Mucosa of stomach (tissue), 1 donor: ENCODE measurements around the gene PLPP2.

Experiments used
- H3K27me3 ChIP-seq: one replicate; pipeline ENCODE4 v1.7.0; 2013; ENCODE audit warnings: mild to moderate bottlenecking, low read length; ENCODE audit not compliant: control insufficient read depth, insufficient read depth
- H3K36me3 ChIP-seq: one replicate; pipeline ENCODE4 v1.7.0; 2013; ENCODE audit warnings: low read length; ENCODE audit not compliant: control insufficient read depth, insufficient read depth
- H3K4me1 ChIP-seq: one replicate; pipeline ENCODE4 v1.7.0; 2013; ENCODE audit warnings: mild to moderate bottlenecking, low read length; ENCODE audit not compliant: control insufficient read depth, insufficient read depth
- H3K4me3 ChIP-seq: one replicate; pipeline ENCODE4 v1.7.0; 2013; ENCODE audit warnings: low read length
- H3K9ac ChIP-seq: one replicate; pipeline ENCODE4 v1.7.0; 2013; ENCODE audit warnings: mild to moderate bottlenecking, low read length, moderate library complexity
- H3K9me3 ChIP-seq: one replicate; pipeline ENCODE4 v1.7.0; 2013; ENCODE audit warnings: mild to moderate bottlenecking, low read length, moderate library complexity; ENCODE audit not compliant: control insufficient read depth
- donor health status: Pancreatic carcinoma.

Gene PLPP2

DNA sequence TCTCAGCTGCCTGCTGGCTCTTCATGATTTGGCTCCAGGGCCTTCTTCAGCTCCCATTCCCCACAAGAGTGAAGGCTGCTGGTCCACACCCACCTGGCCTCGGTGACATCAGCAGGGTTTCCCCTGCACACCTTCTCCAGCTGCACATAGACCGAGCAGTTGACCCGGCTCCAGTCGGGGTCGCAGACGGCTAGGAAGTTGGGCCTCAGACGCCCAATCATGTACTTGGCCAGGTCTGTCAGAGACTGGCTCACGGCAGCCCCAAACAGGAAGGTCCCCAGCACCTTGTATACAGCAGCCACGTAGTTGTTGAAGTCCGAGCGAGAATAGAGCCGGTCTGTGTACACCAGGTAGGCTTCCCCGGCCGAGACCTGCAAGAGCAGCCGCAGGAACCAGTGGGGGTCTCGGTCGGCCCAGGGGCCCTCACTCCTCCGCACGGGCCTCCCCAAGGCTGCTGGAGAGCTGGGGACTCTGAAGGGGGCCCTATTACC, 3.8 kb downstream of the PLPP2 start:
- Histone ChIP-seq H3K36me3 (no peaks in the 10 kb centered on the region), H3K4me1 (peaks cover 19% of the 10 kb centered on the region), H3K9me3 (no peaks in the 10 kb centered on the region), H3K9ac (no peak overlapping the region), H3K4me3 (no peak overlapping the region), H3K27me3 (peaks cover 6% of the 10 kb centered on the region)

DNA sequence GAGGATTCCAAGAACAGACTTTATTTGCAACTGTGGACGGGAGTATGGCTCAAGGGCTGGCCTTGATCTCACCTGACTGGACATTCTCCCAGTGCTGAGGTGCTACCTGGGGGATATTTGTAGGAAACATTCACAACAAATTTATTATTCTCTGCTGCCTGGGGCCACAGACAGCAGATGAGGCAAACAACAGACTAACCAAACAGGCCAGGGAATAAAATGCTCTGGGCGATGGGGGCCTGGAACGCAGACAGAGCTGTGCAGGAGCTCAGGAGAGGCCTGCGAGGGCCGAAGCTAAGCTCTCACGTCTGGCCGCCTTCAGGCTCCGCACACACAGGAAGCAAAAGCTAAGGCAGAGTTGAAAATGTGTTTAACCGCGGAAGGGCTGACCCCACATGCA, 7.8 kb downstream of the PLPP2 start:
- peaks cover 3% of the 10 kb centered on the region for H3K4me1 ChIP-seq

GRCh38 chr19:282501-282900, 8.7 kb downstream of the PLPP2 start:
- H3K4me3 ChIP-seq = no peak overlapping the region
- no peak overlapping the region for H3K9ac ChIP-seq
- H3K36me3 ChIP-seq = no peaks in the 10 kb centered on the region
- H3K4me1 ChIP-seq = no peaks in the 10 kb centered on the region
- no peaks in the 10 kb centered on the region for H3K9me3 ChIP-seq
- H3K27me3 ChIP-seq = no peaks in the 10 kb centered on the region

More for the DNA sequence above, 7.8 kb downstream of the PLPP2 start:
- H3K4me3 ChIP-seq = no peak overlapping the region
- no peak overlapping the region for H3K9ac ChIP-seq
- no peaks in the 10 kb centered on the region for H3K36me3 ChIP-seq
- H3K9me3 ChIP-seq = no peaks in the 10 kb centered on the region
- H3K27me3 ChIP-seq = no peaks in the 10 kb centered on the region

DNA sequence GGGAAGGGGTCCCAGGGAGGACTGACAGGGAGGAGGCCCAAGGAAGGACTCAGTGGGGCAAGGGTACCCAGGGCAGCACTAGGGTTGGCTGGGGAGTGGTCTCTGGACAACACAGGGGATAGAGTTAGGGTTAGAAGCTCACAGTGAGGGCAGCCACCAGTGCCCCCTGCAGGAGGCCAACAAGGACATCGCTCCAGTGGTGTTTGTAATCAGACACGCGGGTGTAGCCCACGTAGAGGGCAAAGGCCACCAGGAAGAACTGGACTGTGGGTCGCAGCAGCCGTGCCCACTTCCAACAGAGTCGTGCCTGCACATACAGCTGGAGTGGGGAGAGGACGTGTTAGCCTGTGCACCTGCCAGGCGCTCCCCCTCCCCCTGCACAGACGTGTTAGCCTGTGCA, 9.2 kb downstream of the PLPP2 start:
- H3K4me1 ChIP-seq = no peaks in the 10 kb centered on the region
- H3K9me3 ChIP-seq = no peaks in the 10 kb centered on the region
- H3K27me3 ChIP-seq = no peaks in the 10 kb centered on the region
- no peak overlapping the region for H3K4me3 ChIP-seq
- H3K9ac ChIP-seq = no peak overlapping the region
- H3K36me3 ChIP-seq = no peaks in the 10 kb centered on the region

GRCh38 chr19:281156-281853, 9.9 kb downstream of the PLPP2 start:
- Histone ChIP-seq H3K27me3 (no peaks in the 10 kb centered on the region), H3K36me3 (no peaks in the 10 kb centered on the region), H3K9me3 (no peaks in the 10 kb centered on the region), H3K4me3 (no peak overlapping the region), H3K4me1 (no peaks in the 10 kb centered on the region), H3K9ac (no peak overlapping the region)

GRCh38 chr19:280541-281009, 10.6 kb downstream of the PLPP2 start:
- Histone ChIP-seq H3K36me3 (no peaks in the 10 kb centered on the region), H3K9ac (no peak overlapping the region), H3K4me1 (no peaks in the 10 kb centered on the region), H3K9me3 (no peaks in the 10 kb centered on the region), H3K4me3 (no peak overlapping the region), H3K27me3 (no peaks in the 10 kb centered on the region)

DNA sequence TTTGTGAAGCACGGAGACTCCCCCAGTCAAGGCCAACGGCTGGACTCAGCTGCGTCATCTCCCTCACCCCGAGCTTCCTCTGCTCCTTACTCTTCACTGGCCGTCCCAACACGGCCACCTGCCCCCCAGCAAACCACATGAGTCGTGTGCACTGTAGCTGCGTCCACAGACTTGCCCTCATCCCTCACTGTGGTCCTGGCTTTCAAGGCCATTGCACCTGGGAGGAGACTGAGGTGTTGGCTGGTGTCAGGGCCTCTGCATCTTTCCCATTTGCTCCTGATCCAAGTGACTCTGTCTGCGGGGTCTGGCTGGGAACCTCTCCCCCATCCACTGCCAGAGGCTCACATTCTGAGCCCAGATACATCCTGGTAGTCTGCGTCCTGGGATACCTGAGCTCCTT, 11.5 kb downstream of the PLPP2 start:
- H3K4me3 ChIP-seq = no peak overlapping the region
- no peaks in the 10 kb centered on the region for H3K27me3 ChIP-seq
- no peaks in the 10 kb centered on the region for H3K4me1 ChIP-seq
- H3K36me3 ChIP-seq = no peaks in the 10 kb centered on the region
- no peaks in the 10 kb centered on the region for H3K9me3 ChIP-seq
- no peak overlapping the region for H3K9ac ChIP-seq

DNA sequence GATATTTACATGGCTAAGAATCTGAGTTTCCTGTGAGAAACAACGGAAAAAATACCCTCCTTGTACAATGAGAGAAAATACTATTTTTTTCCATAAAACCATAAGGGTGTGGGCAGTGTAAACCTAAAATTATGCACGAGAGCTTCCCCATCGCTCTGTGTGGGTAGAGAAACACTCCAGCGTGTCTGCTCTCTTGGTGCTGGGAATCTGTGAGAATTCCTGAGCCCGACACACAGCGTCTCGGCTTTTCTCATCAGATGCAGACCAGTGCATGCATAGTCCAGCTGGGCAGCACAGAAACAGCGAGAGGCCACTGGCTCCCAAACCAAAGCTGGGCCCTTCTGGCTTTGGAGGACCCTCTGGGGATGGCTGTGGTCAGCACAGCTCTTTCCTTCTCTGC, 12.0 kb downstream of the PLPP2 start:
- no peaks in the 10 kb centered on the region for H3K9me3 ChIP-seq
- no peaks in the 10 kb centered on the region for H3K4me1 ChIP-seq
- H3K4me3 ChIP-seq = no peak overlapping the region
- H3K9ac ChIP-seq = no peak overlapping the region
- H3K36me3 ChIP-seq = no peaks in the 10 kb centered on the region
- H3K27me3 ChIP-seq = no peaks in the 10 kb centered on the region

GRCh38 chr19:277581-278165, 13.5 kb downstream of the PLPP2 start:
- no peak overlapping the region for H3K4me3 ChIP-seq
- no peaks in the 10 kb centered on the region for H3K9me3 ChIP-seq
- no peaks in the 10 kb centered on the region for H3K27me3 ChIP-seq
- no peak overlapping the region for H3K9ac ChIP-seq
- H3K36me3 ChIP-seq = no peaks in the 10 kb centered on the region
- H3K4me1 ChIP-seq = no peaks in the 10 kb centered on the region

DNA sequence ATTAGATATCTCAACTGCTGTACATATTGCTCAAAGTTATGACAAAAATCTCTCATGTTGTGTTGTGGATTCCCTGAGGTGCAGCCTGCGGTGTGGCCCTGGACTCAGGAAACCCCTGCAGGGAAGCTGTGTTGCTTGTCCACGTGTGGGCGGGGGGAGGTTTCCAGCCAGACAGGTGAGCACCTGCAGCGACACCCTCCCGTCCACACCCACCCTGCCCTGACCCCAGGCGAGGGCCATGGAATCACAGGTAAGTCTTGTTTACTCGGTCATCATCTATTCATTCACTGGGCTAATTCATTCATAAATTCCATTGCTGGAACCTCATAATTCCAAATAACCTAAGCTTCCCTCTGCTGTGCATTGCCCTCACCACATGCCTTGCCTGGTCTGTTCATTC, 14.1 kb downstream of the PLPP2 start:
- Histone ChIP-seq H3K4me1 (no peaks in the 10 kb centered on the region), H3K9me3 (no peaks in the 10 kb centered on the region), H3K27me3 (no peaks in the 10 kb centered on the region), H3K9ac (no peak overlapping the region), H3K36me3 (no peaks in the 10 kb centered on the region), H3K4me3 (no peak overlapping the region)

DNA sequence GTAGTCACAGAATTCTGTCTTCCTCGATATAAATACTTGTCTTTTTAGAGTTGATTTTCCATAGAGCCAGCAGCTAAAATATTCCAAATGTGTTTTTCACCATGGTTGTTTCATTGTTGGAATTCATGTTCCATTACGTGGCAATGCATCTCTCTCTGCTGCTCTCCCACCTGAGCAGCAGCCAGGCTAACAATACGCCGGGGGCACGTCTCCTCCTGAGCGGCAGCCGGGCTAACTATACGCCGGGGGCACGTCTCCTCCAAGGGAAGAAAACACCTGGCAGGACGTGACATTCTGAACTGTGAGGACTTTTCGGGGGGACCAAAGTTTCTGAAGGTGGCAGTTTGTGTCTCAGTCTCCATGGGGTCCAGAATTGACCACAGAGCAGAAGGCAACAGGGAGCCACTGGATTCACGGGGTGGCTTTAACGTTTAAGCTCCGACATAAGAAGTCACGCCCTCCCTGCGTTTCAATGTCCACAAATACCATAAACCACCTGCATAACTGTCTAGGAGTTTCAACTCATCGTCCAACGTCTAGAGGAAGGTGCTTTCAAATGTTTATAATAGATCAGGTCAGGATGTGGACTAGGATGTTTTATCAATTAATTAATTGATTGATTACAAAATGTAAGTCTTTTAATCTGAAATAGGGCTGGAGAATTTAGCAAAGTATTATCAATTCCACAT, 15.1 kb downstream of the PLPP2 start:
- H3K9me3 ChIP-seq = no peaks in the 10 kb centered on the region
- no peak overlapping the region for H3K4me3 ChIP-seq
- no peaks in the 10 kb centered on the region for H3K27me3 ChIP-seq
- no peaks in the 10 kb centered on the region for H3K4me1 ChIP-seq
- H3K9ac ChIP-seq = no peak overlapping the region
- no peaks in the 10 kb centered on the region for H3K36me3 ChIP-seq

DNA sequence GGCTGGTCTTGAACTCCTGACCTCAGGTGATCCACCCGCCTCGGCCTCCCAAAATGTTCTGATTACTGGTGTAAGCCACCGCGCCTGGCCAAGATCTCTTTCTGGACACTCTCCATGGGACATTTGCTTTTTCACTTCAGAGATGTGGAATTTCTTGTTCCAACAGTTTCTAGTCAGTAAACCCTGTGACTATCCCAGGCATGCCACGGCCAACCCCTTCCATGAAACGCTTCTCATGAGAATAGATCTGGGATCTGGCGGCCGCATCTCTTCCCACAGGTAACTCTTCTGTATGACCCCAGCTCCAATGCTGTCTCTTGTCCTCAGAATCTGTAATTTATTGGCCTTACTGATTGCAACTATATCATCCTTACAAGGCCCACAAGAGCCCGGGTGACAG, 16.2 kb downstream of the PLPP2 start:
- Histone ChIP-seq H3K4me1 (no peaks in the 10 kb centered on the region), H3K9ac (no peak overlapping the region), H3K27me3 (no peaks in the 10 kb centered on the region), H3K9me3 (no peaks in the 10 kb centered on the region), H3K36me3 (no peaks in the 10 kb centered on the region), H3K4me3 (no peak overlapping the region)
